ENCODE measurements around the gene LARP4. TPM values are rescaled to one million over a fixed set of nuclear protein-coding genes. Genes with fewer than 3 reads are reported as not detected.
"Not testable (repeated sequence)": the region's sequence is repeated elsewhere in the genome, so short reads cannot be mapped to it uniquely, and the experiment has no call there.

Gene LARP4
- total RNA-seq, 1 donor from 2014 or later: 38.9 TPM

- TF ChIP-seq CTCF (IDR thresholded peaks at IDR 0.05): no peak
- H3K27ac Mint-ChIP-seq (ENCODE audit: unreplicated experiment): no peak overlapping the region
- H3K9me3 Mint-ChIP-seq (ENCODE audit: low read depth): no peaks in the 10 kb centered on the region
- H3K27me3 Mint-ChIP-seq (ENCODE audit: low read depth): no peaks in the 10 kb centered on the region
- no peak overlapping the region for H3K4me3 Mint-ChIP-seq (ENCODE audit: unreplicated experiment)
- H3K4me1 Mint-ChIP-seq (ENCODE audit: low read depth): peaks cover 10% of the 10 kb centered on the region
- no peaks in the 10 kb centered on the region for H3K36me3 Mint-ChIP-seq (ENCODE audit: low read depth)
- no peak for DNase-seq (ENCODE audit: low spot score)
Measured at GRCh38 chr12:50354908-50355307, 45.8 kb upstream of the LARP4 start.

DNA sequence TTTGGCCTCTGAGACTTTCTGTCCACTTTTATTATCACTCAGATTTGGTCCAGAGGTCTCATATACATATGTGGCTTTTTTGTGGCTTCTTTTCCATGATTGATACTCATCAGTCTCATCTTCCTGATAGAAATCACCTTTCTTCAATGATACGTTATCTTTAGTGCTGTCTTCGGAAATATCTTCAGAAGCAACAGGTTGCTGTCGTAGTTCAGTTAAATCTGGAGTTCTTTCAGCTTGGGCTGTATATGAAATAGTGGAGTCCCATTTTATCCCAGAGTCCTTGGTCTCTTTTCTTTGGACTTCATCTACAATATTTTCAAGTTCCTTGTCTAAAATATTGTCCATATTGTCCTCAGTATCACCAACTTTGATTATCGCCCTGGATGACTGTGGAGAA lies 45.3 kb upstream of the LARP4 start:
- H3K27me3 Mint-ChIP-seq (ENCODE audit: low read depth): no peaks in the 10 kb centered on the region
- no peaks in the 10 kb centered on the region for H3K36me3 Mint-ChIP-seq (ENCODE audit: low read depth)
- peaks cover 10% of the 10 kb centered on the region for H3K4me1 Mint-ChIP-seq (ENCODE audit: low read depth)
- TF ChIP-seq CTCF (IDR thresholded peaks at IDR 0.05): no peak
- DNase-seq (ENCODE audit: low spot score): no peak
- no peaks in the 10 kb centered on the region for H3K9me3 Mint-ChIP-seq (ENCODE audit: low read depth)
- no peak overlapping the region for H3K27ac Mint-ChIP-seq (ENCODE audit: unreplicated experiment)
- no peak overlapping the region for H3K4me3 Mint-ChIP-seq (ENCODE audit: unreplicated experiment)

GRCh38 chr12:50362671-50363070 lies 38.0 kb upstream of the LARP4 start:
- H3K4me1 Mint-ChIP-seq (ENCODE audit: low read depth): peaks cover 5% of the 10 kb centered on the region
- no peaks in the 10 kb centered on the region for H3K36me3 Mint-ChIP-seq (ENCODE audit: low read depth)
- no peaks in the 10 kb centered on the region for H3K27me3 Mint-ChIP-seq (ENCODE audit: low read depth)
- no peak overlapping the region for H3K27ac Mint-ChIP-seq (ENCODE audit: unreplicated experiment)
- no peak for DNase-seq (ENCODE audit: low spot score)
- no peak overlapping the region for H3K4me3 Mint-ChIP-seq (ENCODE audit: unreplicated experiment)
- TF ChIP-seq CTCF (IDR thresholded peaks at IDR 0.05): no peak
- H3K9me3 Mint-ChIP-seq (ENCODE audit: low read depth): no peaks in the 10 kb centered on the region

GRCh38 chr12:50363141-50363540 lies 37.5 kb upstream of the LARP4 start:
- Mint-ChIP-seq H3K27ac (ENCODE audit: unreplicated experiment) (no peak overlapping the region), H3K4me3 (ENCODE audit: unreplicated experiment) (no peak overlapping the region), H3K9me3 (ENCODE audit: low read depth) (no peaks in the 10 kb centered on the region), H3K36me3 (ENCODE audit: low read depth) (no peaks in the 10 kb centered on the region), H3K27me3 (ENCODE audit: low read depth) (no peaks in the 10 kb centered on the region), H3K4me1 (ENCODE audit: low read depth) (peaks cover 5% of the 10 kb centered on the region)
- no peak for TF ChIP-seq CTCF (IDR thresholded peaks at IDR 0.05)
- DNase-seq (ENCODE audit: low spot score): no peak

- no peak overlapping the region for H3K4me3 Mint-ChIP-seq (ENCODE audit: unreplicated experiment)
- H3K27ac Mint-ChIP-seq (ENCODE audit: unreplicated experiment): no peak overlapping the region
- DNase-seq (ENCODE audit: low spot score): no peak
- no peaks in the 10 kb centered on the region for H3K27me3 Mint-ChIP-seq (ENCODE audit: low read depth)
- H3K9me3 Mint-ChIP-seq (ENCODE audit: low read depth): no peaks in the 10 kb centered on the region
- H3K4me1 Mint-ChIP-seq (ENCODE audit: low read depth): no peaks in the 10 kb centered on the region
- no peaks in the 10 kb centered on the region for H3K36me3 Mint-ChIP-seq (ENCODE audit: low read depth)
- no peak for TF ChIP-seq CTCF (IDR thresholded peaks at IDR 0.05)
Measured at GRCh38 chr12:50365709-50366406, 34.8 kb upstream of the LARP4 start.

DNA sequence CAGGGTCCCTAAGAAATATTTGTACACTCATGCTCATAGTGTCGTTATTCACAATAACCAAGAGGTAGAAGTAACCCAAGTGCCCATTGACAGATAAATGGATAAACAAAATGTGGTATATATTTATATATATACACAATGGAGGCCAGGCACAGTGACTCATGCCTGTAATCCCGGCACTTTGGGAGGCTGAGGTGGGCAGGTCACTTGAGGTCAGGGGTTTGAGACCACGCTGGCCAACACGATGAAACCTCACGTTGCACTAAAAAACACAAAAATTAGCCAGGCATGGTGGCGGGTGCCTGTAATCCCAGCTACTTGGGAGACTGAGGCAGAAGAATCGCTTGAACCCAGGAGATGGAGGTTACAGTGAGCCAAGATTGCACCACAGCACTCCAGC lies 30.0 kb upstream of the LARP4 start:
- not testable (repeated sequence) for H3K4me1 Mint-ChIP-seq (ENCODE audit: low read depth); H3K27ac Mint-ChIP-seq (ENCODE audit: unreplicated experiment); H3K27me3 Mint-ChIP-seq (ENCODE audit: low read depth); H3K4me3 Mint-ChIP-seq (ENCODE audit: unreplicated experiment); H3K36me3 Mint-ChIP-seq (ENCODE audit: low read depth); DNase-seq (ENCODE audit: low spot score); H3K9me3 Mint-ChIP-seq (ENCODE audit: low read depth)

Measured in chondrocyte (in vitro differentiated cells).